Measurements from ENCODE around the gene STARD13. TPM values are rescaled to one million over a fixed set of nuclear protein-coding genes. Genes with fewer than 3 reads are reported as not detected.

STARD13 gene
- total RNA-seq, 1 experiment from 2014 or later, result 26.6 TPM

- Histone ChIP-seq H3K9me2 (replicated peaks; ENCODE audit: low read length) (no peaks in the 10 kb centered on the region), H3K79me2 (ENCODE audit: low read length) (peaks cover 88% of the 10 kb centered on the region), H3K36me3 (ENCODE audit: low read depth, low read length) (peaks cover 23% of the 10 kb centered on the region), H3K9me3 (ENCODE audit: low read length) (no peaks in the 10 kb centered on the region), H3K4me1 (ENCODE audit: insufficient read depth, low read length) (peaks cover 63% of the 10 kb centered on the region), H3K27me3 (ENCODE audit: low read length) (no peaks in the 10 kb centered on the region), H3F3A (ENCODE audit: low read length, unreplicated experiment) (peaks cover 25% of the 10 kb centered on the region), H2AFZ (ENCODE audit: low read length) (no peak overlapping the region), H4K20me1 (ENCODE audit: low read length) (no peaks in the 10 kb centered on the region), H3K27ac (ENCODE audit: low read length) (peak overlapping the region; percentile 92), H3K4me2 (ENCODE audit: low read length) (peak overlapping the region; percentile 92), H3K9ac (ENCODE audit: low read length) (peak overlapping the region; percentile 53), H3K4me3 (ENCODE audit: low read length) (peak overlapping the region; percentile 19)
- no TSS peak for BruUV-seq (replicated peaks)
- ATAC-seq (peak; percentile 71), DNase-seq (peak; percentile 95)
- ChIA-PET CTCF (no interaction called here), POLR2A (ENCODE audit: unreplicated experiment) (interaction anchor here (0.7 kb wide), 1 partner anchor 51 kb away, joined by 6 read pairs; no protein-coding TSS in a partner anchor)
- TF ChIP-seq EZH2phosphoT487 (IDR thresholded peaks at IDR 0.05; ENCODE audit: borderline replicate concordance, low read length) (no peak), CTCF (conservative IDR thresholded peaks at IDR 0.05; ENCODE audit: low read depth, low read length) (no peak), EZH2 (IDR thresholded peaks at IDR 0.05; ENCODE audit: low read length, unreplicated experiment) (no peak)
- intact Hi-C loops (cut with micrococcal nuclease), result loop anchor here (5.0 to 10.0 kb wide), 4 partner anchors 42 to 695 kb away; partner anchors contain the start of gene PDS5B
Measured at GRCh38 chr13:33279414-33280278, 5.9 kb downstream of the STARD13 start.

- no peak for TF ChIP-seq EZH2 (IDR thresholded peaks at IDR 0.05; ENCODE audit: low read length, unreplicated experiment)
- no peak for TF ChIP-seq CTCF (conservative IDR thresholded peaks at IDR 0.05; ENCODE audit: low read depth, low read length)
- no peak for TF ChIP-seq EZH2phosphoT487 (IDR thresholded peaks at IDR 0.05; ENCODE audit: borderline replicate concordance, low read length)
- peak overlapping the region; percentile 92 for H3K27ac ChIP-seq (ENCODE audit: low read length)
- ChIA-PET POLR2A (ENCODE audit: unreplicated experiment) (interaction anchor here (0.5 to 0.7 kb wide), 2 partner anchors 50 to 692 kb away, joined by 5 to 6 read pairs; no protein-coding TSS in a partner anchor), CTCF (no interaction called here)
- ATAC-seq (no peak), DNase-seq (no peak)
- peak overlapping the region; percentile 53 for H3K9ac ChIP-seq (ENCODE audit: low read length)
- no peak overlapping the region for H2AFZ ChIP-seq (ENCODE audit: low read length)
- H3K4me1 ChIP-seq (ENCODE audit: insufficient read depth, low read length), result peaks cover 71% of the 10 kb centered on the region
- H3K79me2 ChIP-seq (ENCODE audit: low read length), result peaks cover 88% of the 10 kb centered on the region
- peaks cover 23% of the 10 kb centered on the region for H3K36me3 ChIP-seq (ENCODE audit: low read depth, low read length)
- no peaks in the 10 kb centered on the region for H3K9me3 ChIP-seq (ENCODE audit: low read length)
- no TSS peak for BruUV-seq (replicated peaks)
- H3F3A ChIP-seq (ENCODE audit: low read length, unreplicated experiment), result peaks cover 25% of the 10 kb centered on the region
- no peaks in the 10 kb centered on the region for H4K20me1 ChIP-seq (ENCODE audit: low read length)
- no peaks in the 10 kb centered on the region for H3K27me3 ChIP-seq (ENCODE audit: low read length)
- H3K4me2 ChIP-seq (ENCODE audit: low read length), result peak overlapping the region; percentile 70
- peak overlapping the region; percentile 19; the same call in 1 of the 2 replicates for H3K4me3 ChIP-seq (ENCODE audit: low read length)
- H3K9me2 ChIP-seq (replicated peaks; ENCODE audit: low read length), result no peaks in the 10 kb centered on the region
- intact Hi-C loops (cut with micrococcal nuclease), result no loop called here
Measured at GRCh38 chr13:33278913-33279312, 6.6 kb downstream of the STARD13 start.

GRCh38 chr13:33277946-33278345 lies 7.6 kb downstream of the STARD13 start:
- intact Hi-C loops (cut with micrococcal nuclease), result no loop called here
- ATAC-seq (no peak), DNase-seq (no peak)
- Histone ChIP-seq H3K4me1 (ENCODE audit: insufficient read depth, low read length) (peaks cover 72% of the 10 kb centered on the region), H3F3A (ENCODE audit: low read length, unreplicated experiment) (peaks cover 25% of the 10 kb centered on the region), H3K4me2 (ENCODE audit: low read length) (no peak overlapping the region), H3K79me2 (ENCODE audit: low read length) (peaks cover 88% of the 10 kb centered on the region), H3K9ac (ENCODE audit: low read length) (no peak overlapping the region), H3K9me2 (replicated peaks; ENCODE audit: low read length) (no peaks in the 10 kb centered on the region), H4K20me1 (ENCODE audit: low read length) (no peaks in the 10 kb centered on the region), H3K27ac (ENCODE audit: low read length) (peak overlapping the region; percentile 92; the same call in 1 of the 2 replicates), H3K27me3 (ENCODE audit: low read length) (no peaks in the 10 kb centered on the region), H3K36me3 (ENCODE audit: low read depth, low read length) (peaks cover 23% of the 10 kb centered on the region), H2AFZ (ENCODE audit: low read length) (no peak overlapping the region), H3K9me3 (ENCODE audit: low read length) (no peaks in the 10 kb centered on the region), H3K4me3 (ENCODE audit: low read length) (no peak overlapping the region)
- ChIA-PET CTCF (no interaction called here), POLR2A (ENCODE audit: unreplicated experiment) (no interaction called here)
- TF ChIP-seq EZH2 (IDR thresholded peaks at IDR 0.05; ENCODE audit: low read length, unreplicated experiment), result no peak
- TF ChIP-seq EZH2phosphoT487 (IDR thresholded peaks at IDR 0.05; ENCODE audit: borderline replicate concordance, low read length), result no peak
- no peak for TF ChIP-seq CTCF (conservative IDR thresholded peaks at IDR 0.05; ENCODE audit: low read depth, low read length)
- BruUV-seq (replicated peaks), result no TSS peak
